ENCODE data around the gene CPLANE1.
A peak's percentile ranks its signal among the peaks of the same experiment; 100 is the strongest.
"Not testable (repeated sequence)": the region's sequence is repeated elsewhere in the genome, so short reads cannot be mapped to it uniquely, and the experiment has no call there.

CPLANE1 gene

DNA sequence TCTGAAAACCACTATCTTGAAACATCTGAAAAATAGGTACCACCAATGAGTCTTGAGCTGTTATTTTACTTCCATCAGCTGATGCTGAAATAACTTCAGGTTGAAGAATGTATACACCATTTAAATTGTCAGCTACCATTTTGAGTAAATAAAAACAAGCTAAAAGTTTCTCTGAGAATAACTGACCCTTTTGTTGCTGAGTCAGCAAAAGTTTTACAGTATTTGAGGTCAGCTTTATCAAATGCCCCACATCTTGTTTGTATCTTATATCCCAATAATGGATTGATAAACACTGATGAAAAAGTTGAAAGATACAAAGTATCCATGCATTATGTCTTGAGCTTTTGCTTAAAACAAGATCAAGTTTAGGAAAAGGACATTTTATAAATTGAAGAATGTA is 22.8 kb downstream of the CPLANE1 start:
- TF ChIP-seq POLR2A (IDR thresholded peaks at IDR 0.05; ENCODE audit: low read depth, low read length), result no peak
- DNase-seq (ENCODE audit: insufficient read length, low spot score) (no peak), FAIRE-seq (peak; percentile 45)

GRCh38 chr5:37222181-37222580 is 27.0 kb downstream of the CPLANE1 start:
- DNase-seq (ENCODE audit: insufficient read length, low spot score) (no peak), FAIRE-seq (peak; percentile 53)
- TF ChIP-seq POLR2A (IDR thresholded peaks at IDR 0.05; ENCODE audit: low read depth, low read length), result no peak

DNA sequence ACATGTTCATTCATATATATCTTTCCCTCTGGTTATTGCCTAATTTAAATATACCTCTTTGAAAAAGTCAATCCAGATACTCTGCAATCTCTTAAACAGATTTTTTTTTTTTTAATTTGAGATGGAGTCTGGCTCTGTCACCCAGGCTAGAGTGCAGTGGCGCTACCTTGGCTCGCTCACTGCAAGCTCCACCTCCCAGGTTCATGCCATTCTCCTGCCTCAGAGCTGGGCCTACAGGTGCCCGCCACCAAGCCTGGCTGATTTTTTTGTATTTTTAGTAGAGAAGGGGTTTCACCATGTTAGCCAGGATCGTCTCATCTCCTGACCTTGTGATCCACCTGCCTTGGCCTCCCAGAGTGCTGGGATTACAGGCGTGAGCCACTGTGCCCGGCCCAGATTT is 28.8 kb downstream of the CPLANE1 start:
- not testable (repeated sequence) for DNase-seq (ENCODE audit: insufficient read length, low spot score); FAIRE-seq

DNA sequence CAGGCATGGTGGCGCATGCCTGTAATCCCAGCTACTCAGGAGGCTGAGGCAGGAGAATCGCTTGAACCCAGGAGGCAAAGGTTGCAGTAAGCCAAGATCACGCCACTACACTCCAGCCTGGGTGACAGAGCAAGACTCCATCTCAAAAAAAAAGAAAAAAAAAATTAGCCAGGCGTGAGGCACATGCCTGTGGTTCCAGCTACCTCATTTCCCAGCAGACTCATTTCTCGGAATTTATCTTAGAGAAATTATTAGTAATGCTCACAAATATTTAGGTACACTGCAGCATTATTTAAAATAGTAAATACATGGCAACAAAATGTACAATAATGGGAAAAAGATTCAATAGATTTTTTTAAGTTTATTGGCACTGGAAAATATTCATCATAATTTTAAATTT is 29.8 kb downstream of the CPLANE1 start:
- not testable (repeated sequence) for FAIRE-seq

DNA sequence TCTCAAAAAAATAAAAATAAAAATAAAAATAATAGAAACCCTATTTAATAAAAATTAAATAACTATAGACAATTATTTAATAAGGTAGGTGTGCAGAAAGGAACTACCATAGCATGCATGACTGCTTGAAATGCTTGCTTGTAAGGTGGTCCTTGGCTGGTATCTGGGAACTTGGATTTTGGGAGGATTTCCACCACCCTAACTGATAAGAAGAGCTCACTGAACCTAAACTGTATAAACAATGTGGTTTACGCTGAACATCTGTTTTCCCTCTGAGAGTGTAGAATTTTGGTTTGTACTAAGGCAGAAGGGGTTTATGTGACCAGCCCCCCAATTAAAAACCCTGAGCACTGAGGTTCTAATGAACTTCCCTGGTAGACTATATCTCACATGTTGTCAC is 31.2 kb downstream of the CPLANE1 start:
- peak; percentile 27 for FAIRE-seq
- DNase-seq (ENCODE audit: insufficient read length, low spot score), result no peak
- no peak for TF ChIP-seq POLR2A (IDR thresholded peaks at IDR 0.05; ENCODE audit: low read depth, low read length)

More for the DNA sequence above, 29.8 kb downstream of the CPLANE1 start:
- not testable (repeated sequence) for DNase-seq (ENCODE audit: insufficient read length, low spot score)

DNA sequence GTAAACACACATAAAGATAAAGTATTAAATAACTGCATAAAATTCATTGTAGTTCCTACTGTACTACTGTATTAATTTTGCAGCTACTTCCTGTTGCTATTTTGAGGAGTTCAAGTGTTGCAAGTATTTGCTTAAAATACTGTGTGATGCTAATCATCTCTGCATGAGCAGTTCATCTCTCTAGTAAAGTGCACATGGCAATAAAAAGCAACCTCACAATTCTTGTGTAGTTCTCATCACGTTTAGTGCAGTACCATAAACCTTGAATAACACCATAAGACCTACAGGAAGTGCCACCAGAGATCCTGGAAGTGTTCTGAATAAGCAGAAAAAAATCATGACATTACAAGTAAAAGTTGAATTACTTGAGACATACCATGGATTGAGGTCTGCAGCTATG is 34.6 kb downstream of the CPLANE1 start:
- peak; percentile 27 for FAIRE-seq
- no peak for TF ChIP-seq POLR2A (IDR thresholded peaks at IDR 0.05; ENCODE audit: low read depth, low read length)
- no peak for DNase-seq (ENCODE audit: insufficient read length, low spot score)

- DNase-seq (ENCODE audit: insufficient read length, low spot score), result no peak
- FAIRE-seq, result no peak
- TF ChIP-seq POLR2A (IDR thresholded peaks at IDR 0.05; ENCODE audit: low read depth, low read length), result no peak
Observed at GRCh38 chr5:37212096-37212495, 37.1 kb downstream of the CPLANE1 start.

DNA sequence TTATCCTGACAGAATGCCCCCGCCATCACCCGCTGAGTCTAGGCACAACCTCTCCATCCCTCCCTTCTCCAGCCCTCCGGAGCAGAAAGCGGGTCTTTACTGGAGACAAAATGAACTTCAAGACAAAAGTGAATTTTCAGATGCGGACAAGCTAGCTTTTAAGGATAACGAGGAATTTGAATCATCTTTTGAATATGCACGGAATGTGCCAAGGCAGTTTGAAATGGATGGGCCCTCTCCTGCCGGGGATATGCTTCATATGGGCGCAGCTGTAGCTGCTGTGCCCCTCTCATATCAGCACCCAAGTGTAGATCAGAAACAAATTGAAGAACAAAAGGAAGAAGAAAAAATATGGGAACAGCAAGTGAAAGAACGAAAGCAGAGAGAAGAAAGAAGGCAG is 37.5 kb downstream of the CPLANE1 start:
- no peak for DNase-seq (ENCODE audit: insufficient read length, low spot score)
- no peak for TF ChIP-seq POLR2A (IDR thresholded peaks at IDR 0.05; ENCODE audit: low read depth, low read length)
- FAIRE-seq, result no peak

- TF ChIP-seq POLR2A (IDR thresholded peaks at IDR 0.05; ENCODE audit: low read depth, low read length), result no peak
- no peak for FAIRE-seq
- DNase-seq (ENCODE audit: insufficient read length, low spot score), result no peak
Observed at GRCh38 chr5:37208883-37209797, 40.0 kb downstream of the CPLANE1 start.

- no peak for FAIRE-seq
- DNase-seq (ENCODE audit: insufficient read length, low spot score), result no peak
- TF ChIP-seq POLR2A (IDR thresholded peaks at IDR 0.05; ENCODE audit: low read depth, low read length), result no peak
Observed at GRCh38 chr5:37207802-37208201, 41.4 kb downstream of the CPLANE1 start.

GRCh38 chr5:37206736-37207135 is 42.4 kb downstream of the CPLANE1 start:
- no peak for TF ChIP-seq POLR2A (IDR thresholded peaks at IDR 0.05; ENCODE audit: low read depth, low read length)
- DNase-seq (ENCODE audit: insufficient read length, low spot score), result no peak
- FAIRE-seq, result no peak

GRCh38 chr5:37198842-37199241 is 50.3 kb downstream of the CPLANE1 start:
- FAIRE-seq, result peak; percentile 15
- no peak for DNase-seq (ENCODE audit: insufficient read length, low spot score)
- no peak for TF ChIP-seq POLR2A (IDR thresholded peaks at IDR 0.05; ENCODE audit: low read depth, low read length)

- no peak for DNase-seq (ENCODE audit: insufficient read length, low spot score)
- FAIRE-seq, result peak; percentile 66
- TF ChIP-seq POLR2A (IDR thresholded peaks at IDR 0.05; ENCODE audit: low read depth, low read length), result no peak
Observed at GRCh38 chr5:37198061-37198460, 51.1 kb downstream of the CPLANE1 start.

DNA sequence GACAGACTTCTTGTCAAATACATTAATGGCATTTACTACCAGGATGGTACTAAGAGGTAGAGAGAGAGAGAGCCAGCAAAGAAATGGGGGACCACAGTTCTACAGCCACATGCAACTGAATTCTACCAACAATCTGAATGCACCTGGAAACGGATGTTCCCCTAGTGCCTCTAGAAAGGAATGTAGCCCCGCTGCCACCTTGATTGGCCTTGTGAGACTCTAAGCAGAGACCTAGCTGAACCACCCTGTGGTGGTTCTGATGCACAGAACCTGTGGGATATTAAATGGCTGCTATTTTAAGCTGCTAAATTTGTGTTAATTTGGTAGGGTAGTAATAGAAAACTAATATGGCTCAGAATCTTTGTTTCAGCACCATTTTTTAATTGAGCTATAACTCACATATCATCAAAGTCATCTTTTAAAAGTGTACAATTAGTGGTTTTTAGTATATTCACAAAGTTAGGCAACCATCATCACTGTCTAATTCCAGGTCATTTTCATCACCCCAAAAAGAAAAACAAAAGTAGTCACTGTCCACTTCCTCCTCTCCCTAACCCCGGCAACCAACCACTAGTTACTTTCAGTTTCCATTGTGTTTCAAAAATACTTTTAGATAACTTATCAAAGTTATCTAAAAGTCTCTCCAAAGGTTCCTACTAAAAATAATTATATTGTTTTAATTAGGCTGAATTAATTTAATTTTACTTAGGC is 51.7 kb downstream of the CPLANE1 start:
- FAIRE-seq, result peak; percentile 68
- DNase-seq (ENCODE audit: insufficient read length, low spot score), result no peak

DNA sequence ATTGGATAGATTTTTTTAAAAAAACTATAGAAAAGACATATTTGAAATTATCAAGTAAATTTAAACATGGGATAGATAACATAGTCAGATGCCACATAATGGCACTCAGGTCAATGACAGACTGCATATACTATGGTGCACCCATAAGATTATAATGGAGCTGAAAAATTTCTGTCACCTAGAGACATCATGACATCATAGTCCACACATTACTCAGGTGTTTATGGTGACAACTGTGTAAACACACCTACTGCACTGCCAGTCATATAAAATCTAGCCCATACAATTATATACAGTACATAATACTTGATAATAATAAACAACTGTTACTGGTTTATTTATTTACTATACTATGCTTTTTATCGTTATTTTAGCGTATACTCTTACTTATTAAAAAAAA is 58.6 kb downstream of the CPLANE1 start:
- DNase-seq (ENCODE audit: insufficient read length, low spot score), result no peak
- FAIRE-seq, result no peak
- TF ChIP-seq POLR2A (IDR thresholded peaks at IDR 0.05; ENCODE audit: low read depth, low read length), result no peak

More for the DNA sequence above, 51.7 kb downstream of the CPLANE1 start:
- no peak for TF ChIP-seq POLR2A (IDR thresholded peaks at IDR 0.05; ENCODE audit: low read depth, low read length)
